CD4-positive, alpha-beta T cell treated with Interleukin-15 for 4 hours (primary cell): ENCODE data around the gene PLEK.
A peak's percentile ranks its signal among the peaks of the same experiment; 100 is the strongest.
"Not testable (repeated sequence)": the region's sequence is repeated elsewhere in the genome, so short reads cannot be mapped to it uniquely, and the experiment has no call there.

Experiments
- DNase-seq: peaks from one replicate; pipeline ENCODE4 v3.0.0-alpha.2; 2020; ENCODE audit warnings: low spot score

Gene PLEK

DNA sequence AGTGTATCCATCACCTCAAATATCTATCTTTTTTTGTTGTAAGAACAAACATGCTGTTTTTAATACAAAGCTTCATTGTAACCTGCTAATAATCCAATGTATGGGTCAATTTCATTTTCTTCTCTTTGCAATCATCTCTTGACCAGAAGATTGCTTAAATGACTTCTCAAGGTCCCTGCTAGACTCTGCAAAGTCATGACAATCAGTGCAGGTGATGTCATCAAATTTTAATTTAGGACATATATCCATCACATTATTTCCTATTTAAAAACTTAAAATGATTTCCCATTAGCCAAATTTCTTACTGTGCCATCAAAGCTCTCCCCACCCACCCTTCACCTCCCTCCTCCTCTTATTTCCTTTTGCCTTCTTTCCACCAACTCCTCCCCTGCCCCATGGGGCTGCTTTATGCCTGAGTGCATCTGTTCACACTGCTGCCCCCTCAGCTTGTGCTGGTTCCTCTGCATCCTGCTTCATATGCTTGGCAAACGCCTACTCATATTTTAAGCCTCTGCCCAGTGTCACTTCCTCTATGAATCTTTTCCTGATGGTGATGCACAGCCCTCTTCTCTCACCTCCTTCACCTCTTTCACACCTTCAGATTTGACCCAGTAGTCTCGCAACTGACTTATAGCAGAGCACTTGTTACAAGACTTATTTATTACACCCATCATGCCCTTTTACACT, 20.3 kb downstream of the PLEK start:
- DNase-seq, result peak; percentile 57

DNA sequence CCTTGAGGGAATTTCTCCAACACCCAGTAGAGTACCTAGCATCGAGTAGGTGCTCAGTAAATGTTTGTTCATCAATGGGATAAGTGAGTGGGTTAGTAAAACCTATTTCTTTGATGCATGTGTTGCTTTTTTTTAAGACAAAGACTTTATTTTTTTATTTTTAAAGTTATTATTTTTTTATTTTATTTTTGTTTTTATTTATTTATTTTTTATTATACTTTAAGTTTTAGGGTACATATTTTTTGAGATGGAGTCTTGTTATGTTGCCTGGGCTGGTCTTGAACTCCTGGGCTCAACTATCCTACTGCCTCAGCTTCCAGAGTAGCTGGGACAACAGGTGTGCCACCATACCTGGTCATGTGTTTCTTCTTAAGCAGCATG, 20.8 kb downstream of the PLEK start:
- DNase-seq, result no peak

DNA sequence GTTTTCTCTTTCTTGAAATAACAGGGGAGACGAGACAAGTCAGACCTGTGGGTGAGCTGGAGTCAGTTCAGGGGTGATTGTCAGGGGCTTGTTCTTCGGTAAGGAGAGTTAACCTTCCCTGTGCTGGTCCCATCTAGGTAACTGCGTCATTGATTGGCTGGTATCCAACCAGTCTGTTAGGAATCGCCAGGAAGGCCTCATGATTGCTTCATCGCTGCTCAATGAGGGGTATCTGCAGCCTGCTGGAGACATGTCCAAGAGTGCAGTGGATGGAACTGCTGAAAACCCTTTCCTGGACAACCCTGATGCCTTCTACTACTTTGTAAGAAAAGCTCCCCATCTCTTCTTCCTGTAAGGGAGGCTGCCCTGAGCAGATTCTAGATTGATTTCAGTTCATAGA, 21.3 kb downstream of the PLEK start:
- DNase-seq, result no peak

DNA sequence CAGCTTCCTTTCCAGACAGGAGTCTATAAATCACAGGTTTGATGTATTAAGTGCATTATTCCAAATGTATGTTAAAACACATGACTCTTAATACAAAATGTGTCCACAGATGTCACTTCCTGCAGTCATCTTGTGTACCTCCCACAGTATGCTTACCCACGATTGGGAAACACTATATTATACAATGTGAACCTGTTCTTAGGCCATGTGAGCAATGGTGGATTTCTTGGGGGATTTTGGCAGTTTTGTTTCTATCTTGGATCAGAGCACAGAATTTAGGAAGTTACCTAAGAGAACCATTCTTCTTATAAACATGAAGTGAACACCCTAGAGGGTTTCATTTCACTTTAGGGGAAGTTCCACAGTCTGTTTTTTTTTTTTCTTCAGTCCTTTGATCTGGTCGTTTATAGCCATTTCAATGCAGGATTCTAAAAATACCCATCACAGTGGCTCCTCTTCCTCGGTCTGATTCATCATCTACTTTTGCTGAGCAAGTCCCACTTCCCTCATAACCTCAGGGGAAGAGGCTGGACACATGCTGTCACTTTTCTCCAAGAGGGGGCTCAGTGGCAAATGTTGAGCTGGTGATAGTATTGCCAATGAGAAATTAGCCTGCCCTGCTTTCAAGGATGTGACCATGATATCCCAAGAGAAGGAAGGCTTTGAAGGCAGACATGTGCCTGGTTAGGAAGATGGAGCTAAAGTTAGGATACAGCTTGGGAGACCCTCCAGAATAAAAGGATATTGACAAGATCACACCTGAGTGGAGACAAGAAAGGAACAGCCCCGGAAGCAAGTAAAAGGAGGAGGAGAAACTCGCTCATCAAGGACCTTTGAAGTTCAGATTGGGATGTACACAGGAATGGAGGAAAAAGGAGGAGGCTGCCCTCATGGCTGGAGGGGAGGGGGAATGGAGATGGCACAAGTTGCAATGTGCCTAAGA, 22.6 kb downstream of the PLEK start:
- peak; percentile 48 for DNase-seq

DNA sequence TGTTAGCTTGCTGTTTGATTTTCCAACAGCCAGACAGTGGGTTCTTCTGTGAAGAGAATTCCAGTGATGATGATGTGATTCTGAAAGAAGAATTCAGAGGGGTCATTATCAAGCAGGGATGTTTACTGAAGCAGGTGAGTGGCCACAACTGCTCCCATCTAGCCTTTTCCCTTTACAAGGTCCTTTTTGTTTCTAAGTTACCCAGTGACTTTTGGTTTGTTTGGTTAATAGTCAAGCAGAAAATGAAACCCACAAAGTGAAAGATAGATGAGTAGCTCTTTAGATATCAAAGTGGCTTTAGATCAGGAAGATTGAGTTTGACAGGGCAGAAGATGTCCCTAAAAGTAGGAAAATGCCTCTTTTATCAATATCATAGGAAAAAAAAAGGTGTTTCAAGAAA, 23.3 kb downstream of the PLEK start:
- no peak for DNase-seq

DNA sequence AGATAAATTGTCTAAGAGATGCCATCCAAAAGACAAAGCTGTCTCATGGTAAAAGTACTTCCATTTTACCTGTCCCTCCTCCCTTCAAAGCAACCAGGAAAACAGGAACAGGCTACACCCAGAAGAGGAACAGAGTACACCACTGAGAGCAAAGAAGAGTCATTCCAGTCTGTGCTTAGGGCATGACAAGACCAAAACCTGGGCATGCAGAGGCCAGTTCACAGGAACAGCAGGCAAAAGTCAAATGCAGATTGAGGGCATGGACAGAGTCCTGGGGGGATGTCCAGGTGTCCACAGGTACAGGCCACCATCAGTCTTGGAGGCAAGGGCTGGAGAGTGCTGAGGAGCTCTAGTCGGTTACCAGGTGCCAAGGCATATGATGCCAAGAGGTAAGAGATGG, 23.7 kb downstream of the PLEK start:
- DNase-seq, result no peak

DNA sequence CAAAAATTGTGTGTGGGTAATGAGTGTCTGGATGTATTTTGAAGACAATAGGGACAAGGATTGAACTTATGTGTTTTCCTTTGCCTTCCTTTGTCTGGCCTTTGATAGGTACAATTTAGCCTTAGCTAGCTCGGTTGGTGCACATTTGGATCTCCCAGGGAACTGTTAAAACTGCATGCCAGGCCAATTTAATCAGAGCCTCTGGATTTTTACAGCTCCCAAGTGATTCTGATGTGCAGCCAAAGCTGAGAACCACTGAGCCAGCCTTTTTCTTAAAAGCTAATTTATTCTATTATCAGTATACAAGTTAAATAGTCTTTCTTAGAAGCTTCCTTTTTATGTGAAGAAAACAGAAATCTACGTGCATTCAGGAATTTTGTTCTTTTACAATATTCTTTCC, 25.0 kb downstream of the PLEK start:
- DNase-seq, result no peak

DNA sequence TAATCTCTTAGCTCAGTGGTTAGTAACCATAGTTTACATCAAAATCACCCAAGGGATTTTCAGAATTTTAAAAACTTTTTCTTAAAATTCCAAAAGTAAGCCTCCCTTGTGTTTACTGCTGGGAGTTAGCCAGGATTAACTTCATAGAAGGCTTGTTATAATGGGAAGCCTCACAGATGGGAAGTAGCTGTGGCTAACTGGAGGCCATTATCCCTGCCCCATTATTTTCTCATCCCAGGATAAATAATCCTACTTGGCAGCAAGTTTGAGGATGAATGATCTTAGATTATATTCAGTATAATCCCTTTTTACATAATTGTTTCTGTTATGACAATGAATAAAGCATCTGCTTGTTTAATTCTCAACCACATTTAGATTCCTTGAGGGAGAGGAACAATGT, 25.5 kb downstream of the PLEK start:
- DNase-seq, result no peak

DNA sequence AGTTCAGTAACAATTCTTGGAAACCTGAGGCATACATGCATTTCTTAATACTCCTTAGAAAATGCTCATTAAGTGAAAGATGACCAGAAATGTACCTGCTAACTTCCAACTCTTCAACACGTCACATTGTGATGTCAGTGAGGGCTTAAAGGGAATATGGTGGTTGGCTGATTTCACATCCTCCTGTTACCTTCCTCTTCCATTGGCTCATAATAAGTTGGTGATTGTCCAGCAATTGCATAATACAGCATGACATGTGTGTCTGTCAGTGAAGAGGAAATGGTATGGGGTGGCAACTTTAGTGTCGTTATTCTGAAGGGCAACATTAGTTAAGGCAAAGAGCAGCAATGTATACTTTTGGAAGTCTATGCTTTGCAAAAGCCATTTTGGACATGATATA, 26.0 kb downstream of the PLEK start:
- DNase-seq, result no peak

DNA sequence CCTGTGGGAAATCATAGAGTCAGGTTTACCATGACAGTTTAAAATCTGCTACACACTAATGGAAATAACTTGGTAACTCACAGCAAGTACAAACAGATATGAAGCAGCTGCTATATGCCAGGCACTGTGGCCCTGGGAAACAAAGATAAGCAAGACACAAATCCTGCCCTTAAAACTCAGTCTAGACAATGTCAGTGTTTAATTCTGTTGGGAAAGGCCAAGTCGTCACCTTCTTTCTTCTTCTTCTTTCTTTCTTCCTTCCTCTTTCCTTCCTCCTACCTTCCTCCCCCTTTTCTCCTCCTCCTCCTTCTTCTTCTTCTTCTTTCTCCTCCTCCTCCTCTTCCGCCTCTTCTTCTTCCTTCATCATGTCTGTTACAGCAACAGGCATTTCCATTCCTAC, 26.8 kb downstream of the PLEK start:
- no peak for DNase-seq

DNA sequence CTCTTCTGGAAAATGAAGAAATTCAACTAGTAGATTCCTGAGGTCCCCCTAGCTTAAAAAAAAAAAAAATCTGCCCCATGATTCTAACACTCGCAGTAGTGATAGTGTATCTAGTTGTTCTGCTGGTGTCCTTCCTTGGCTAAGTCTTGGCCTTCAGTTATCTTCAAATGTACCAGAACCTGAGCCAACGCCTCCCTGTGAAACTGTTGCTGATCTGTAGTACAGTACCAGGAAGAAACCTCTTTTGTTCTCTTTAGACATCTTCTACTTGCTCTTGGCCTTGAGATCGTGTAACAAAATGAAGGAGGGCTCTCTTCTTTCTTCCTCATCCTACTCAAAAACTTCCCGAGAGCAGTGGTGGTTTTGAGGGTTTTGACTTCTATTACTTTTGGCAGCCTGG, 31.0 kb downstream of the PLEK start:
- DNase-seq, result no peak

DNA sequence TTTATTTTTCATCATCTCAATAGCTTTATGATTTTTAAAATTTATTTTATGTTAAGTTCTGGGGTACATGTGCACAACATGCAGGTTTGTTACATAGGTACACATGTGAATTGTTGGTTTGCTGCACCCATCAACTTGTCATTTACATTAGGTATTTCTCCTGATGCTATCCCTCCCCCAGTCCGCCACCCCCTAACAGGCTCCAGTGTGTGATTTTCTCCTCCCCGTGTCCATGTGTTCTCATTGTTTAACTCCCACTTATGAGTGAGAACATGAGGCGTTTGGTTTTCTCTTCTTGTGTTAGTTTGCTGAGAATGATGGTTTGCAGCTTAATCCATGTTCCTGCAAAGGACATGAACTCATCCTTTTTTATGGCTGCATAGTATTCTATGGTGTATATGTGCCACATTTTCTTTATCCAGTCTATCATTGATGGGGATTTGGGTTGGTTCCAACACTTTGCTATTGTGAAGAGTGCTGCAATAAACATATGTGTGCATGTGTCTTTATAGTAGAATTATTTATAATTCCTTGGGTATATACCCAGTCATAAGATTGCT, 32.7 kb downstream of the PLEK start:
- DNase-seq, result not testable (repeated sequence)

DNA sequence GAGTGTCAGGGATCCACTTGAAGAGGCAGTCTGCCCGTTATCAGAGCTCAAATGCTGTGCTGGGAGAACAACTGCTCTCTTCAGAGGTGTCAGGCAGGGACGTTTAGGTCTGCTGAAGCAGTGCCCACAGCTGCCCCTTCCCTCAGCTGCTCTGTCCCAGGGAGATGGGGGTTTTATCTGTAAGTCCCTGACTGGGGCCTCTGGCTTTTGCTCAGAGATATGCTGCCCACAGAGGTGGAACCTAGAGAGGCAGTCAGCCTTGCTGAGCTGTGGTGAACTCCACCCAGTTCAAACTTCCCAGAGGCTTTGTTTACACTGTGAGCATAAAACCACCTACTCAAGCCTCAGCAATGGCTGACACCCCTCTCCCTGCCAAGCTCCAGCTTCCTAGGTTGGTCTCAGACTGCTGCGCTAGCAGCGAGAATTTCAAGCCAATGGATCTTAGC, 38.1 kb downstream of the PLEK start:
- peak; percentile 30 for DNase-seq

DNA sequence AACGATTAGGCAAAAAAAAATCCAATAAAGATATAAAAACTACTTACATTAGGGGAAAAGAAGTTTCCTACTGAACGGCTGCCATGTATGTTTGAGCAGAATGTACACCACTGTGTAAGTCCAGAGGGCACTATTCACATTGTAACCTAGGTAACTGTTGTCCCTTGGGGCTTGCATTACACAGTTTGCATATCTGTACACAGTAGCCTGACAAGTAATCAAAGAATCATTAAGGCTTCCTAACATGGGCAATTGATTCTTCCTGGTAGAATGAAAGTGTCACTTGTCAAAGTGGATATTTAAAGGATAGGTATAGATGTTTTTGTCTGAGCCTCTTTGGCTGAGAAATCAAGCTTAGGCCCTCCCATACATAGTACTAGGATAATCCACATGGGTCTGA, 39.1 kb downstream of the PLEK start:
- DNase-seq, result no peak

DNA sequence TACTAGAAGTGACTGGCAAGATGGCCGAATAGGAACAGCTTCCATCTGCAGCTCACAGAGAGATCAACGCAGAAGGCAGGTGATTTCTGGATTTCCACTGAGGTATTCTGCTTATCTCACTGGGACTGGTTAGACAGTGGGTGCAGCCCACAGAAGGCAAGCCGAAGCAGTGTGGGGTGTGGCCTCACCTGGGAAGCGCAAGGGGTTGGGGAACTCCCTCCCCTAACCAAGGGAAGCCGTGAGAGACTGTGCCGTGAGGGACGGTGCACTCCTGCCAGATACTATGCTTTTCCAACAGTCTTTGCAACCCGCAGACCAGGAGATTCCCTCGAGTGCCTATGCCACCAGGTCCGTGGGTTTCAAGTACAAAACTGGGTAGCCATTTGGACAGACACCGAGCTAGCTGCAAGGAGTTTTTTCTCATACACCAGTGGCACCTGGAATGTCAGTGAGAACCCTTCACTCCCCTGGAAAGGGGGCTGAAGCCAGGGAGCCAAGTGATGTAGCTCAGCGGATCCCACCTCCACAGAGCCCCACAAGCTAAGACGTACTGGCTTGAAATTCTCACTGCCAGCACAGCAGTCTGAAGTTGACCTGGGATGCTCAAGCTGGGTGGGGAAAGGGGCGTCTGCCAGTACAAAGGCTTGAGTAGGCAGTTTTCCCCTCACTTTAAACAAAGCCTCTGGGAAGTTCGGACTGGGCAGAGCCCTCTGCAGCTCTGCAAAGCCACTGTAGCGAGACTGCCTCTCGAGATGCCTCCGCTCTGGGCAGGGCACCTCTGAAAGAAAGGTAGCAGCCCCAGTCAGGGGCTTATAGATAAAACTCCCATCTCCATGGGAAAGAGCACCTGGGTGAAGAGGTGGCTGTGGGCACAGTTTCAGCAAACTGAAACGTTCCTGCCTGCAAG, 40.1 kb downstream of the PLEK start:
- DNase-seq, result peak; percentile 35

DNA sequence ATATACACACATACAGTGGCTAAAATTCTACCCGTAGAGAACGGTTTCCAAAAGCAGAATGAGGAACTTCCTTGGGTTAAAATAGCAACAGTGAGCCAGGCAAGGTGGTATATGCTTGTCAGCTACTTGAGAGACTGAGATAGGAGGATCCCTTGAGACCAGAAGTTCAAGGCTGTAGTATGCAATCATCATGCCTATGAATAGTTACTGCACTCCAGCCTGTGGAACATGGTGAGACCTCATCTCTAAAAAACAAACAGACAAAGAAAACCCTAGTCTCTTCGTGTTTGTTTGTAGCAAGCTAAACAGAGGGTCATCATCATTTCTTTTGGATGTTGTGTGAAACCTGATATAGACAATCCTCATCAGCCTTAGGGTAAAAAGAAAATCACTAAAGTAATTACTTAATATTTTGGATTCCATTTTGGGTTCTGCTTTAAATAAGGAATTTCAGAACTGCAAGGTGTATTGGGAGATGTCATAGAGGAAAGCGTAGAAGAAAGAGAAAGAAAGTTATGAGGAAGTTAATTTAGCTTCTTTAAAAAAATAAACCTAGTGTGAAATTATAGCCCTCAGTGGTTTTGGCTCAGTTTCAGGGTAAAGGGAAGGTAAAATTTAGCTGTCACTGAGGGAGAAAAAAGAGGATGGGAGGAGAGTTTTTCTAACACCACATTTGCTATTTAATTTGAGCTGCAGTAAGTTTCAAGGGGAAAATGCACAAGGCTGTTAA, 46.5 kb downstream of the PLEK start:
- no peak for DNase-seq

DNA sequence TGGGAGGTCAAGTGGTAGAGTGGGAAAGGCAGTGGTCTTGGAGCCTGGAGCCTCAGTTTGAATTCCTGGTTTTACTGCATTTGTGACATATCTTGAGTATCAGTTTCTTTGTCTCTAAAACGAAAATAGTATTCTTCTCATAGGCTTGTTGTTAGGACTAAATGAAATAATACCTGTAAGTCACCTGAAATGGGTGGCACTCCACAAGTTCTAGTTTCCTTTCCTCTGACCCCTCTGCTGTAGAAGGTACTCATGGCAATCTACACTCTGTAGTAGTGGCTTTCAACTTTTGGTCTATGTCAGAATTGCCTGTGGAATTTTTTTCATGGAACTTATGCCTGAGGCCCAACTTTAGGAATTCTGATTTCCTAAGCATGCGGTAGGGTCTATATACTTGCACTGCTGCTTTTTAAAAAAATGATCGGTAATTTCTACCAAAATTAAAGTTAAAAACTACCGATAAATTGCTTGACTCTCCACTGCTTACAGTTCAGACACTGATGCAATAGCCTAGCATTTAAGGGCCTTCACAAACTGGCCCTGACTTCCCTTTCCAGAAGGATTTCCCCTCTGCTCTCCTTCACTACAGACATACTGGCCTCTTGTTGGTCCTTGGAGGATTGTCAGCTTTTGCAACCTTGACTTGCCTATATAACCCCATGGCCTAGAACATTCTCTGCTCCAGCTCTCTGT, 47.2 kb downstream of the PLEK start:
- DNase-seq, result no peak

DNA sequence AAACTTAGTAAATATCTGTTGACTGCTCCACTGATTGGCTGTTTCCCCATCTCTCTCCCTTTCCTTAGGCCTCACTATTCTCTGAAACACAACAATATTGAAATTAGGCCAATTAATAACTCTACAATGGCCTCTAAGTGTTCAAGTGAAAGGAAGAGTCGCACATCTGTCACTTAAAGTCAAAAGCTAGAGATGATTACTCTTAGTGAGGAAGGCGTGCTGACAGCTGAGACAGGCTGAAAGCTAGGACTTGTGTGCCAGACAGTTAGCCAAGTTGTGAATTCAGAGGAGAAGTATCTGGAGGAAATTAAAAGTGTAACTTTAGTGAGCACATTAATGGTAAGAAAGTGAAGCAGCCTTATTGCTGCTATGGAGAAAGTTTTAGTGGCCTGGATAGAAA, 48.4 kb downstream of the PLEK start:
- DNase-seq, result no peak

DNA sequence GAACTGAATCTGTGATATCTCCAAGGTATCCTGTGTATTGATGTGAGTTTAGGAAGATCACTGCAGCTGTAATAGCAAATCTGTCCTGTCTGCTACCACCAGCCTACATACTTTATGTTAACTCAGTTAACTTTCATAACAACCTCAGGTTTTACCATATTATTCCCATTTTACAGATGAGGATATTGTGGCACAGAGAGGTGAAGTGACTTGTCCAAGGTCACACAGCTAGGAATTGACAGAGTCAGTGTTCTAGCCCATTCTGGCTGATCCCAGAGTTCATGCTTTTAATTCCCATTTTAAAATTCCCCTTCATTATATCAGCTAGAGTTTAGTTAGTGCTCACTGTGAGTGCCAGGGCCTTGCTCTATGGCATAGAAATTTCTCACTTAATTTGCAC, 49.4 kb downstream of the PLEK start:
- no peak for DNase-seq

DNA sequence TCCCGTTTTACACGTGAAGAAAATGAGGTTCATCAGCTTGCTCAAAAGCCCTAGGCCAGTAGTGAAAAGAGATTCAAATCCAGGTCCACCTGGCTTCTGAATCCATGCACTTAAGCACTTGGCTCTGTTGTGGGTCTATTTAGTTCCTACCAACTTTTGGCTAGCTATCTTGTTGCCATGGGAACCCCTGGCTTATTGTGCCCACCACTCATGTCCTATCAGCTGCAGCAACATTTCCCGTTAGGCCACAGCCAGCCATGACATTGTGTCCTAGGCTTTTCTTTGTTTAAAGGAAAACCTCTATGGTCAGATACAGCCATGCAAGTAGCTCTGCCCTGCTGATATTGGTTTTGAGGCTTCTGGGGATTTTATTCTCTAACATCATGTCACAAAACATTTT, 49.8 kb downstream of the PLEK start:
- DNase-seq, result no peak

DNA sequence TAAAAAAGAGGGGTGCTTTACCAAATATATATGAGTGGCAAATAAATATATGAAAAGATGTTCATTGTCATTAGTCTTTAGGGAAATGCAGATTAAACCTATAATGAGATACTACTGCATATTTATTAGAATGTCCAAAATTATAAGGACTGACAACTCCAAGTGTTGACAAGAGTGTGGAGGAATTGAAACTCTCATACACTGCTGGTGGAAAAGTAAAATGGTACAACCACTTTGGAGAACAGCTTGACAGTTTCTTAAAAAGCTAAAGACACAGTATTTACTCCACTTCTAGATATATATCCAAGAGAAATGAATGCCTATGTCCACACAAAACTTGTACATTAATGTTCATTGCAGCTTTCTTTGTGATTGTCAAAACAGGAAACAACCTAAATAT, 50.4 kb downstream of the PLEK start:
- no peak for DNase-seq
